Muscle layer of duodenum (tissue), 2 donors: ENCODE measurements around the gene GRK7.
"Not testable (repeated sequence)": the region's sequence is repeated elsewhere in the genome, so short reads cannot be mapped to it uniquely, and the experiment has no call there.

Experiments
- H3K27ac ChIP-seq: one replicate; pipeline ENCODE4 v1.7.0; 2013; ENCODE audit warnings: mild to moderate bottlenecking, low read length
- H3K27me3 ChIP-seq: one replicate; pipeline ENCODE4 v1.7.0; 2013; ENCODE audit warnings: low read depth, mild to moderate bottlenecking, control low read depth, low read length
- H3K36me3 ChIP-seq, 2 donors: one replicate each; pipeline ENCODE4 v1.7.0; 2013; ENCODE audit warnings: low read length in 2 of 2, control low read depth in 1 of 2, mild to moderate bottlenecking in 1 of 2; ENCODE audit not compliant: insufficient read depth in 2 of 2, control insufficient read depth in 1 of 2
- H3K4me1 ChIP-seq, 2 donors: one replicate each; pipeline ENCODE4 v1.7.0; 2013; ENCODE audit warnings: low read length in 2 of 2, mild to moderate bottlenecking in 2 of 2, control low read depth in 1 of 2, moderate library complexity in 1 of 2; ENCODE audit not compliant: insufficient read depth in 2 of 2, control insufficient read depth in 1 of 2
- H3K4me3 ChIP-seq, 2 donors: one replicate each; pipeline ENCODE4 v1.7.0; 2013; ENCODE audit warnings: low read length in 2 of 2, low read depth in 1 of 2, mild to moderate bottlenecking in 1 of 2
- H3K9me3 ChIP-seq, 2 donors: one replicate each; pipeline ENCODE4 v1.7.0; 2013; ENCODE audit warnings: low read length in 2 of 2, control low read depth in 1 of 2, mild to moderate bottlenecking in 1 of 2; ENCODE audit not compliant: control insufficient read depth in 1 of 2
- donor health status: healthy.

Gene GRK7

GRCh38 chr3:141782386-141782932 is 19.3 kb downstream of the GRK7 start:
- Histone ChIP-seq H3K9me3 (no peaks in the 10 kb centered on the region), H3K27ac (no peak overlapping the region), H3K4me3 (no peak overlapping the region), H3K27me3 (no peaks in the 10 kb centered on the region), H3K4me1 (no peaks in the 10 kb centered on the region), H3K36me3 (no peaks in the 10 kb centered on the region)

DNA sequence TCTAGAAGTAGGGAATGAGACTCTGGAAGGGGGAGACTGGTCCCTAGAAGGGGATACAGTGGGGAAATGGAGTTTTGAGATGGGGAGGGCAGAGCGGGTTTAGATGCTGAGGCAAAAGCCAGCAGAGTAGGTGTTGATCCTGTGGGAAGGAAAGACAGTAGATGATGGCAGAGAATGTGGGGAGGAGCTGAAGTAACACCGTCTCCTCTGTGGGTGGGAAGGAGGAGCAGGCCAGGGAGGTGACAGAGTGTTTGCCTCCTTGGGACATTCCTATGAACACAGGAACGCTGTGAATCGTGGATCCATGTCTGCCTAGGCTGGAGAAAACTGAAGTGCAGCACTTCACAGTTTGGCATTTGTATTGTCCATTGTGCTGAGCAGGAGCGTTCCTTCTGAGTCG is 20.4 kb downstream of the GRK7 start:
- Histone ChIP-seq H3K9me3 (no peaks in the 10 kb centered on the region), H3K4me1 (no peaks in the 10 kb centered on the region), H3K4me3 (no peak overlapping the region), H3K27ac (no peak overlapping the region), H3K36me3 (no peaks in the 10 kb centered on the region), H3K27me3 (no peaks in the 10 kb centered on the region)

DNA sequence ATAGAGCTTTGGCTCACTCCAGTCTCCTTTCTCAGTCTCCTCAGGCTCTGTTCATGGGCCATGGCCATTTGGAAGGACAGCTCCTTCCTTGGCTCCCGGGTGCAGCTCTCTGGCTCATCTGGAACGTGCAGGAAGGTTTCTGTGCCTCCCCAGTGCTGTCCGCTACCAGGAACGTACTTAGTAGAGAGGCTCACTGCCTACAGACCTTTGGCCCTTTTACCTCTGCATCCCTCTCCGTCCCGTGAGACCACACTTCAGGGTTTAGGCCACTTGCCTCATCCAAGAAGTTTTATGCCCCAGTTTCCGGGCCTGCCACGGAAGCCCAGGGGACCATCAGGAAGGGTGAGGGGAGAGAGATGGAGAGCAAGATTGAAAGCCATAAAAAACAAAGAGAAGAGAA is 20.9 kb downstream of the GRK7 start:
- Histone ChIP-seq H3K9me3 (no peaks in the 10 kb centered on the region), H3K27ac (no peak overlapping the region), H3K36me3 (no peaks in the 10 kb centered on the region), H3K27me3 (no peaks in the 10 kb centered on the region), H3K4me1 (no peaks in the 10 kb centered on the region), H3K4me3 (no peak overlapping the region)

GRCh38 chr3:141784531-141784930 is 21.3 kb downstream of the GRK7 start:
- no peaks in the 10 kb centered on the region for H3K27me3 ChIP-seq
- no peaks in the 10 kb centered on the region for H3K4me1 ChIP-seq
- no peak overlapping the region for H3K4me3 ChIP-seq
- H3K9me3 ChIP-seq = no peaks in the 10 kb centered on the region
- no peak overlapping the region for H3K27ac ChIP-seq
- no peaks in the 10 kb centered on the region for H3K36me3 ChIP-seq

GRCh38 chr3:141788149-141788548 is 24.9 kb downstream of the GRK7 start:
- H3K27ac ChIP-seq = no peak overlapping the region
- no peaks in the 10 kb centered on the region for H3K9me3 ChIP-seq
- no peak overlapping the region for H3K4me3 ChIP-seq
- no peaks in the 10 kb centered on the region for H3K4me1 ChIP-seq
- H3K36me3 ChIP-seq = no peaks in the 10 kb centered on the region
- no peaks in the 10 kb centered on the region for H3K27me3 ChIP-seq

GRCh38 chr3:141788750-141789149 is 25.5 kb downstream of the GRK7 start:
- H3K36me3 ChIP-seq, H3K4me1 ChIP-seq, H3K27ac ChIP-seq, H3K27me3 ChIP-seq, H3K4me3 ChIP-seq, H3K9me3 ChIP-seq: not testable (repeated sequence)

- no peaks in the 10 kb centered on the region for H3K27me3 ChIP-seq
- H3K36me3 ChIP-seq = no peaks in the 10 kb centered on the region
- no peak overlapping the region for H3K27ac ChIP-seq
- no peak overlapping the region for H3K4me3 ChIP-seq
- no peaks in the 10 kb centered on the region for H3K9me3 ChIP-seq
- H3K4me1 ChIP-seq = no peaks in the 10 kb centered on the region
Measured at GRCh38 chr3:141789281-141789680, 26.1 kb downstream of the GRK7 start.

DNA sequence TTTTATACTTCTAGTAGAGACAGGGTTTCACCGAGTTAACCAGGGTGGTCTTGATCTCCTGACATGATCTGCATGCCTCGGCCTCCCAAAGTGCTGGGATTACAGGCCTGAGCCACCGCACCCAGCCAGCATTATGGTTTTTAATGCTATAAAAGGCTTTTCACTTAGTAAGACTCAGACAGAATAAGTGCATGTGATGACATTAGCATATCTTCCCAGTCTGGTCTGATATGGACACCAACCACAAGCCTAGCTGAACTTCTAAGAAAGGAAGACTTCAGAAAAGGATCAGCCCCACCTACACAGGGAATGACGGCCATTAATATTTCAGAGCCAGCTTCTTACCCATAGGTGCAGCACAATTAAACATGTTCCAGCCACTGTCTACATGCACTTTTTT is 27.0 kb downstream of the GRK7 start:
- Histone ChIP-seq H3K36me3 (no peaks in the 10 kb centered on the region), H3K27me3 (no peaks in the 10 kb centered on the region), H3K27ac (no peak overlapping the region), H3K4me3 (no peak overlapping the region), H3K4me1 (no peaks in the 10 kb centered on the region), H3K9me3 (no peaks in the 10 kb centered on the region)

GRCh38 chr3:141792495-141792894 is 29.3 kb downstream of the GRK7 start:
- Histone ChIP-seq H3K4me1 (peaks cover 11 to 13% of the 10 kb centered on the region in 2 donors), H3K27me3 (no peaks in the 10 kb centered on the region), H3K36me3 (no peaks in the 10 kb centered on the region), H3K9me3 (no peaks in the 10 kb centered on the region), H3K27ac (no peak overlapping the region), H3K4me3 (no peak overlapping the region)

DNA sequence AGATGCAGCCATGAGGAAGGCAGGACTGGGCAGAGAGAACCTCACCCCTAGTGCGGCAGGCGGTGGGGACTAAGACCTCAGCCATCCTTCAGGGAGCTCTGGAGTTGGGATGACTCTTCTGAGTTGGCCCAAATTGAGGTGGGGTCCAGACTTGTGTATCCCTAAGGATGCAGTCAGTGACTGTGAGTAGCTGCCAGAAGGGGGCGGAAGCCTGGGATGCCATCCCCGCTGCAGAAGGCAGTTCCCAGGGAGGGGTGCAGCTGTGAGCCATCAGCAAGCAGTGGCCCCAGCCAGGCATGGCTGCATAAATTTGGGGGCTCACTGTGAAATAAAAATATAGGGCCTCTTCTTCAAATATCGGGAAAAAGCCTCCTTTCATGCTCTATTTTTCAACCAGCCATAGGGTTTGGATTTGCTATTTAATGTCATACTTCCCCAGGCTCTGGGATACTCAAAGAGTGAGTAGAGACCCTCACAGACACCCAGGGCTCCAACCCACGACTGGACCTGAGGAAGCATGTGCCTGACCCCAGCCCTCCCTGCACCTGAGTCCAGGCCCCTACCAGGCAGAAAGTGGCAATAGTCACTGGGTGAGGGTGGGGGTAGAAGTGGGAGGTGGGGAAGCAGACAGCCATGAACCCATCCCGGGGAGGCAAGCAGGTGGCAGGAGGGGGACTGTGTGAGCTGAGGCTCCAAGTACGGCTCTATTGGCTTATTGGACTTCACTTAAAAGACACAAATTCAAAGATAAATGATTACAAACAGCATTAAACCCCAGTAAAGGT is 30.5 kb downstream of the GRK7 start:
- H3K27ac ChIP-seq = no peak overlapping the region
- peaks cover 20 to 22% of the 10 kb centered on the region in 2 donors for H3K4me1 ChIP-seq
- no peaks in the 10 kb centered on the region for H3K27me3 ChIP-seq
- H3K9me3 ChIP-seq = no peaks in the 10 kb centered on the region
- H3K36me3 ChIP-seq = no peaks in the 10 kb centered on the region
- H3K4me3 ChIP-seq = no peak overlapping the region

GRCh38 chr3:141795276-141795675 is 32.1 kb downstream of the GRK7 start:
- Histone ChIP-seq H3K9me3 (no peaks in the 10 kb centered on the region), H3K27ac (no peak overlapping the region), H3K27me3 (no peaks in the 10 kb centered on the region), H3K4me1 (peaks cover 21 to 25% of the 10 kb centered on the region in 2 donors), H3K36me3 (no peaks in the 10 kb centered on the region), H3K4me3 (no peak overlapping the region)

- Histone ChIP-seq H3K27me3 (no peaks in the 10 kb centered on the region), H3K27ac (no peak overlapping the region), H3K36me3 (no peaks in the 10 kb centered on the region), H3K9me3 (no peaks in the 10 kb centered on the region), H3K4me3 (no peak overlapping the region), H3K4me1 (peaks cover 21 to 25% of the 10 kb centered on the region in 2 donors)
Measured at GRCh38 chr3:141795741-141796080, 32.5 kb downstream of the GRK7 start.
